Measurements from ENCODE around the gene CBLN3. TPM values are rescaled to one million over a fixed set of nuclear protein-coding genes. Genes with fewer than 3 reads are reported as not detected.
A peak's percentile ranks its signal among the peaks of the same experiment; 100 is the strongest.

Gene CBLN3
- total and polyA plus RNA-seq, 2 experiments from 2014 or later = 2.4 to 5.6 TPM

DNA sequence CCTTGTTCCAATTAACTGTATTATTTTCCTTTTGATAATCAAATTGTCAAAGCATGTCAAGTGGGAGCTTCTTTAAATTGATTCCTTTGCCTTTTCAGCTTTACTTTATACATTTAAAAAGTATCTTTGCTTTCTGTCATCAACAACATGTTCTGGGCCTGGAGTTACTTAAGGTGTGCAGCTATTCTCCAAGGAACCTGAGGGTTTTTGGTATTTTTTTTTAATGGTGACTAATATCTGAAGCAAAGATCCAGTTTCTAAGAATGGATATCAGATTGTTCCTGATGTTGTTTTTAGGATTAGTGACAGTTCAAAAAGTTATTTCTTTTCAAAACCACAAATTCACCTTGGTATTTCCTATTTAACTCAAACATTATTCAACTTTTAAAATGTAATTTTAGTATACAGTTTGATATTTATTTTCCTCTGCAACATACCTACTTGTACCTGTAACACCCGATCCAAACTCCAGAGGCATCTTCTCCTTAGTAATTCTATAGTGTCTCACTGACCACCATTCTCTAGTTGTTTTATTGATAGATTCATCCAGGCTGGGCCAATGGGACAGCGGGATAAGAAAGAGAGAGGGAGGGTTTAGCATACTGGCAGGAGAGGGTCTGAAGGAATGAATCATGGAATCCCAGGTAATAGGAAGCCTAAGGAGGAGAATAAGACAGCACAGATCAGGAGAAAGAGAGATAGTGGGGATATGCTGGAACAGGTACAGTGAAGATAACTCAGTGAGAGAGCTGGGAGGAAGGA lies 3.1 kb downstream of the CBLN3 start:
- in situ Hi-C loops (cut with MboI) = no loop called here

DNA sequence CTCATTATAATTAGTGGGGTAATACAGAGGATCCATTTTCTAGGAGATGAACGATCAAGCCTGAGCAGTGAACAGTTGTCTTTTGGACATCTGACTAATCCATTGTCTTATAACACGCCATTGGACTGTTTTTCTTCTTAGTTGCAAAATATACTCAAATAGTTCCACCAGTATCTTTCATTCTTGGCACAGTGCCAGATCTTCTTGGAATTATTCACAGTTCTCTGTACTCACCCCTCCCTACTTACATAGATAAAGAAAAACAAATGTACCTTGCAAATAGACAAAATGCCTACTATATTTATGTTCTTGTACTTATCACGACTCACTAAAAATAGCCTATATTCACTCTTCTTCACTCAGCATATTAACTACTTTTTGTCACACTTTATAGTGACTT lies 3.8 kb downstream of the CBLN3 start:
- Histone ChIP-seq H3K27ac (peak overlapping the region; percentile 78), H3K9me3 (ENCODE audit: low read depth) (no peaks in the 10 kb centered on the region), H3K9ac (peak overlapping the region; percentile 37; the same call in 1 of the 2 replicates), H3K9me2 (ENCODE audit: insufficient read depth) (no peaks in the 10 kb centered on the region), H2AFZ (peak overlapping the region; percentile 68), H3K27me3 (replicated peaks; ENCODE audit: insufficient read depth) (no peaks in the 10 kb centered on the region), H3K79me2 (ENCODE audit: insufficient read depth) (peaks cover 5% of the 10 kb centered on the region), H4K20me1 (ENCODE audit: insufficient read depth) (no peaks in the 10 kb centered on the region), H3K4me2 (ENCODE audit: unreplicated experiment) (peak overlapping the region; percentile 31), H3K4me3 (no peak overlapping the region), H3K4me1 (ENCODE audit: insufficient read depth) (peaks cover 24% of the 10 kb centered on the region), H3K36me3 (ENCODE audit: low read depth) (no peaks in the 10 kb centered on the region), H3F3A (ENCODE audit: insufficient read depth) (peaks cover 28% of the 10 kb centered on the region)
- in situ Hi-C loops (cut with MboI) = no loop called here
- peak; percentile 93 for DNase-seq
- 6 to 14% methylated on average over 3 of the region's 3 CpGs for WGBS, 2 experiments (ENCODE audit: low coverage in 1 of 2, low lambda C conversion rate in 2 of 2, missing lambda C conversion rate in 2 of 2)
- TF ChIP-seq EZH2phosphoT487 (IDR thresholded peaks at IDR 0.05; ENCODE audit: insufficient read depth, low read depth) (no peak), EZH2 (IDR thresholded peaks at IDR 0.05; ENCODE audit: insufficient read depth, poor library complexity, severe bottlenecking) (no peak)

More for the DNA sequence above, 3.1 kb downstream of the CBLN3 start:
- no peaks in the 10 kb centered on the region for H3K36me3 ChIP-seq (ENCODE audit: low read depth)
- WGBS, 2 experiments (ENCODE audit: low coverage in 1 of 2, low lambda C conversion rate in 2 of 2, missing lambda C conversion rate in 2 of 2) = 93 to 97% methylated on average over 2 of the region's 2 CpGs
- H2AFZ ChIP-seq = no peak overlapping the region
- H3K9me2 ChIP-seq (ENCODE audit: insufficient read depth) = no peaks in the 10 kb centered on the region
- H4K20me1 ChIP-seq (ENCODE audit: insufficient read depth) = no peaks in the 10 kb centered on the region
- H3K4me2 ChIP-seq (ENCODE audit: unreplicated experiment) = peak overlapping the region; percentile 22
- H3K4me1 ChIP-seq (ENCODE audit: insufficient read depth) = peaks cover 28% of the 10 kb centered on the region
- H3K9ac ChIP-seq = no peak overlapping the region
- TF ChIP-seq EZH2phosphoT487 (IDR thresholded peaks at IDR 0.05; ENCODE audit: insufficient read depth, low read depth) = no peak
- no peak for TF ChIP-seq EZH2 (IDR thresholded peaks at IDR 0.05; ENCODE audit: insufficient read depth, poor library complexity, severe bottlenecking)
- no peaks in the 10 kb centered on the region for H3K27me3 ChIP-seq (replicated peaks; ENCODE audit: insufficient read depth)
- H3K27ac ChIP-seq = peak overlapping the region; percentile 78; the same call in 1 of the 2 replicates
- H3K79me2 ChIP-seq (ENCODE audit: insufficient read depth) = peaks cover 11% of the 10 kb centered on the region
- peaks cover 33% of the 10 kb centered on the region for H3F3A ChIP-seq (ENCODE audit: insufficient read depth)
- DNase-seq = no peak
- no peaks in the 10 kb centered on the region for H3K9me3 ChIP-seq (ENCODE audit: low read depth)
- H3K4me3 ChIP-seq = no peak overlapping the region

DNA sequence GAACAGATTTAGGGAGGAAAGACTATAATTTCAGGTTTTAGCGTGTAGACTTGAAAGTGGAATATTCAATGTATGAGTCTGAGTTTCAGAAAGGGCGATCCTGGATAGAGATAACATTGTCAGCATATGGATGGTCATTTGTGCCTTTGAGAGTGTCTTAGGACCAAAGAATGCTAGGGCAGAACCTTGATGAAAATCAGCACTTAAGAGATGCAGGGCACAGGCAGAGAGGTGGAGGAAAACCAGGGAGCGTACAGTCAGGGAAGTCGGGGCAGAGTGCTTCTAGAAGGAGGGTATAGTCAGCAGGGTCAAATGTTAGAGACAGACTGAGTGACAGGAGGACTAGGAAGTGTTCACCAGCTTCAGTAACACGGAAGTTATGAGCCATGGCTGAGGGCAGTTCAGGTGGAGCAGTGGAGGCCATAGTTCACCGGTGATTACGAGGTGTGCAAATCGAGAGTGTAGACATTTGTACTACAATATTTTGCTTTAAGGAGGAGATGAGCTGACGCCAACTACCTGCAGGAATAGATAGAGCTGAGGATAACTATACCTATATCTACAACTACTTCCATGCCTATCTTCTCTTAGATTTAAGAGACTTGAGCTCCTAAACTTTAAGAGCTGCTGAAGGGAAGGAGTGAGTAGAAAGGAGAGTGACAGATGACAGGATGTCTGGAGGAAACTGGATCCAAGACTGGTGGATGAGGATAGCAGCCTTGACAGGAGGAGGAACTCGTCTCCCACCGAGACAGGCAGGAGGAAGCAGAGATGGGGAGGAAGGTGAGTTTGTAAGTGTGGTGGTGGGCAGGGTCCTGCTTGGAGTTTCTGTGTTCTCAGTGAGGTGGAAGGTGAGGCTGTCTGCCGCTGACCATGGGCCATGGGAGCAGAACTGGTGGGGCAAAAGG lies 6.5 kb downstream of the CBLN3 start:
- no peak overlapping the region for H3K9ac ChIP-seq
- no peak overlapping the region for H2AFZ ChIP-seq
- H3K4me1 ChIP-seq (ENCODE audit: insufficient read depth) = peaks cover 19% of the 10 kb centered on the region
- H3K4me2 ChIP-seq (ENCODE audit: unreplicated experiment) = no peak overlapping the region
- DNase-seq = no peak
- no peak overlapping the region for H3K27ac ChIP-seq
- in situ Hi-C loops (cut with MboI) = no loop called here
- no peak overlapping the region for H3K4me3 ChIP-seq
- no peaks in the 10 kb centered on the region for H3K27me3 ChIP-seq (replicated peaks; ENCODE audit: insufficient read depth)
- no peaks in the 10 kb centered on the region for H3K36me3 ChIP-seq (ENCODE audit: low read depth)
- TF ChIP-seq EZH2phosphoT487 (IDR thresholded peaks at IDR 0.05; ENCODE audit: insufficient read depth, low read depth) (no peak), EZH2 (IDR thresholded peaks at IDR 0.05; ENCODE audit: insufficient read depth, poor library complexity, severe bottlenecking) (no peak)
- H3K9me2 ChIP-seq (ENCODE audit: insufficient read depth) = no peaks in the 10 kb centered on the region
- WGBS, 2 experiments (ENCODE audit: low coverage in 1 of 2, low lambda C conversion rate in 2 of 2, missing lambda C conversion rate in 2 of 2) = 73 to 78% methylated on average over 12 of the region's 12 CpGs
- H3F3A ChIP-seq (ENCODE audit: insufficient read depth) = peaks cover 28% of the 10 kb centered on the region
- H4K20me1 ChIP-seq (ENCODE audit: insufficient read depth) = no peaks in the 10 kb centered on the region
- no peaks in the 10 kb centered on the region for H3K79me2 ChIP-seq (ENCODE audit: insufficient read depth)
- no peaks in the 10 kb centered on the region for H3K9me3 ChIP-seq (ENCODE audit: low read depth)

DNA sequence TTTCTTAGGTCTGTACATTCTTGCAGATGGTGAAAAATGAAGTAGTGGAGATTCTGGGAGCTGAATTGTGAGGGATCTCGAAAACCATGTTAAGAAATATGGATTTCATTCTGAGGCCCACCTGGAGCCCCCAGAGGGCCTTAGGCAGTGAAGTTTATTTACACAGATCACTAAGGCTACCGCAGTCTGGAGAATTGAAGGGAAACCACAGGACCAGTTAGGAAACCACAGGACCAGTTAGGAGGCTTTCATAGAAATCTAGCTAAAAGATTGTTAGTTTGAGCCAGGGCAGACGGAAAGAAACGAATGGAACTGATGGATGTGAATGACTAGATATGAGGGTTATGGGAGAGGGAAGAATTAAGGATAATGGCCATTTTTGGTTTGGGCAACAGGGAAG lies 7.2 kb downstream of the CBLN3 start:
- H3K9me2 ChIP-seq (ENCODE audit: insufficient read depth) = no peaks in the 10 kb centered on the region
- H2AFZ ChIP-seq = no peak overlapping the region
- no peak for DNase-seq
- peaks cover 19% of the 10 kb centered on the region for H3K4me1 ChIP-seq (ENCODE audit: insufficient read depth)
- no peak overlapping the region for H3K27ac ChIP-seq
- no peaks in the 10 kb centered on the region for H3K9me3 ChIP-seq (ENCODE audit: low read depth)
- in situ Hi-C loops (cut with MboI) = no loop called here
- no peak overlapping the region for H3K4me2 ChIP-seq (ENCODE audit: unreplicated experiment)
- H3K9ac ChIP-seq = no peak overlapping the region
- H3F3A ChIP-seq (ENCODE audit: insufficient read depth) = peaks cover 28% of the 10 kb centered on the region
- TF ChIP-seq EZH2phosphoT487 (IDR thresholded peaks at IDR 0.05; ENCODE audit: insufficient read depth, low read depth) (no peak), EZH2 (IDR thresholded peaks at IDR 0.05; ENCODE audit: insufficient read depth, poor library complexity, severe bottlenecking) (no peak)
- 85 to 89% methylated on average over 4 of the region's 4 CpGs for WGBS, 2 experiments (ENCODE audit: low coverage in 1 of 2, low lambda C conversion rate in 2 of 2, missing lambda C conversion rate in 2 of 2)
- H3K79me2 ChIP-seq (ENCODE audit: insufficient read depth) = no peaks in the 10 kb centered on the region
- no peak overlapping the region for H3K4me3 ChIP-seq
- no peaks in the 10 kb centered on the region for H3K36me3 ChIP-seq (ENCODE audit: low read depth)
- H3K27me3 ChIP-seq (replicated peaks; ENCODE audit: insufficient read depth) = no peaks in the 10 kb centered on the region
- H4K20me1 ChIP-seq (ENCODE audit: insufficient read depth) = no peaks in the 10 kb centered on the region

Measured in GM23248 (cell line).